ENCODE data around the gene DACH1.

GRCh38 chr13:71499944-71500514, 367.0 kb downstream of the DACH1 start:
- TF ChIP-seq POLR2A (IDR thresholded peaks at IDR 0.05) (no peak), CTCF (IDR thresholded peaks at IDR 0.05) (no peak)

Measured in esophagus squamous epithelium (tissue), 4 donors.